Spleen (tissue), 11 donors: ENCODE data around the gene SLC25A2. TPM values are rescaled to one million over a fixed set of nuclear protein-coding genes. Genes with fewer than 3 reads are reported as not detected.

Experiments
- DNase-seq: peaks from one replicate; pipeline ENCODE4 v3.0.0-alpha.2; 2020
- H3K27ac ChIP-seq, 8 donors: fragments of 200-600 bp; sonication (generic) in 7 of 8; 1 replicate in 4 of 8; 2 replicates in 4 of 8; pipeline versions ENCODE4 v1.5.0 to v1.8.0; 2016 to 2021; ENCODE audit warnings: inconsistent platforms in 4 of 8, mild to moderate bottlenecking in 4 of 8, moderate library complexity in 1 of 8
- H3K27me3 ChIP-seq, 7 donors: fragments of 200-600 bp; sonication (generic) in 6 of 7; replicated peaks in 1 of 7; 1 replicate in 4 of 7; 2 replicates in 3 of 7; pipeline versions ENCODE4 v1.5.0 to v1.8.0; 2016 to 2021; ENCODE audit warnings: inconsistent platforms in 3 of 7, mild to moderate bottlenecking in 1 of 7
- H3K36me3 ChIP-seq, 6 donors: fragments of 200-600 bp; sonication (generic) in 5 of 6; 1 replicate in 4 of 6; 2 replicates in 2 of 6; pipeline versions ENCODE4 v1.5.0 to v1.8.0; 2016 to 2021; ENCODE audit warnings: inconsistent platforms in 2 of 6
- H3K4me1 ChIP-seq, 6 donors: fragments of 200-600 bp; sonication (generic) in 5 of 6; 1 replicate in 3 of 6; 2 replicates in 3 of 6; pipeline versions ENCODE4 v1.5.0 to v1.8.0; 2016 to 2021; ENCODE audit warnings: inconsistent platforms in 3 of 6
- H3K4me3 ChIP-seq, 8 donors: fragments of 200-600 bp; sonication (generic) in 7 of 8; 1 replicate in 4 of 8; 2 replicates in 4 of 8; pipeline versions ENCODE4 v1.5.0 to v1.8.0; 2016 to 2021; ENCODE audit warnings: inconsistent platforms in 4 of 8, mild to moderate bottlenecking in 4 of 8, moderate library complexity in 2 of 8
- H3K9me3 ChIP-seq, 8 donors: fragments of 200-600 bp; sonication (generic) in 7 of 8; 1 replicate in 4 of 8; 2 replicates in 4 of 8; pipeline versions ENCODE4 v1.5.0 to v1.8.0; 2016 to 2021; ENCODE audit warnings: inconsistent platforms in 4 of 8
- CTCF ChIP-seq, 11 experiments: fragments of 200-600 bp in 7 of 11; fragments of 450-650 bp in 4 of 11; sonication (generic) in 4 of 11; IDR thresholded peaks in 8 of 11; conservative IDR thresholded peaks in 3 of 11; 1 replicate in 7 of 11; 2 replicates in 4 of 11; pipeline versions ENCODE4 v1.4.0 to v1.8.0; 2016 to 2021; ENCODE audit warnings: antibody characterized with exemption in 11 of 11, inconsistent platforms in 4 of 11, mild to moderate bottlenecking in 1 of 11
- POLR2A ChIP-seq, 3 donors: fragments of 450-650 bp; IDR thresholded peaks; one replicate each; pipeline ENCODE4 v1.5.1; 2017; ENCODE audit warnings: antibody characterized with exemption in 3 of 3, mild to moderate bottlenecking in 1 of 3
- POLR2AphosphoS5 ChIP-seq, 3 donors: sonication (generic); formaldehyde crosslinking; IDR thresholded peaks; one replicate each; pipeline ENCODE4 v1.5.1; 2017; ENCODE audit warnings: antibody characterized with exemption in 3 of 3
- WGBS, 5 donors: extraction: QIAGEN DNeasy Blood & Tissue Kit in 3 of 5; methylation state at CpG; one replicate each; pipeline versions ENCODE4 v1.1.5 to v1.1.7; 2013 to 2018; 5-methylcytosine and 5-hydroxymethylcytosine counted together
- intact Hi-C: fragments of 100-400 bp; cut with DNase I; formaldehyde crosslinking; loops from one replicate; pipeline ENCODE4 v1.15.0; 2023; ENCODE audit warnings: low total_unique reads
- polyA plus RNA-seq, 3 donors: library from polyadenylated mRNA; stranded (reverse); fragments of 200-250 nt; gene quantifications; one replicate each; pipeline ENCODE4 v1.2.1, GENCODE V29; 2013
- total RNA-seq, 7 donors: library from RNA; depleted of rRNA in 3 of 7; stranded (reverse); fragments of >200 nt in 3 of 7; fragmentation: NEBNext Ultra II Directional in 4 of 7; extraction: Animal tissue kit (Norgen Biotek cat#: 25700) in 4 of 7; gene quantifications; one replicate each; pipeline versions ENCODE4 v1.1.0 to v1.2.1, GENCODE V29; 2016 to 2021
- donor health status: healthy with polysubstance abuse.
- donor health status: DM: no; HTN: no; CAD: no; lungs with moderate emphysema.
- donor health status: DM: no; HTN: no; CAD: no.
- donor health status: Bipolar disorder and iron deficiency.
- donor health status: healthy.
- donor health status: DM: no; HTN: no; CAD: no.
- donor health status: DM: yes; HTN: yes; CAD: no.

The SLC25A2 gene
- total and polyA plus RNA-seq, 10 donors = 0.05 to 3.0 (median 1.5) TPM

GRCh38 chr5:141260458-141261237, 43.2 kb downstream of the SLC25A2 start:
- H3K4me1 ChIP-seq = no peaks in the 10 kb centered on the region
- TF ChIP-seq POLR2AphosphoS5 (IDR thresholded peaks at IDR 0.05) (no peak), POLR2A (IDR thresholded peaks at IDR 0.05) (no peak)
- intact Hi-C loops = no loop called here
- no peaks in the 10 kb centered on the region for H3K27me3 ChIP-seq
- H3K27ac ChIP-seq = no peak overlapping the region
- DNase-seq = no peak
- peaks cover 0 to 25% (median 0%) of the 10 kb centered on the region in 6 donors for H3K36me3 ChIP-seq
- WGBS, 5 donors = 60 to 68% (median 66%) methylated on average over 5 of the region's 5 CpGs
- H3K9me3 ChIP-seq = peaks cover 70 to 100% (median 100%) of the 10 kb centered on the region in 8 donors
- H3K4me3 ChIP-seq = no peak overlapping the region

DNA sequence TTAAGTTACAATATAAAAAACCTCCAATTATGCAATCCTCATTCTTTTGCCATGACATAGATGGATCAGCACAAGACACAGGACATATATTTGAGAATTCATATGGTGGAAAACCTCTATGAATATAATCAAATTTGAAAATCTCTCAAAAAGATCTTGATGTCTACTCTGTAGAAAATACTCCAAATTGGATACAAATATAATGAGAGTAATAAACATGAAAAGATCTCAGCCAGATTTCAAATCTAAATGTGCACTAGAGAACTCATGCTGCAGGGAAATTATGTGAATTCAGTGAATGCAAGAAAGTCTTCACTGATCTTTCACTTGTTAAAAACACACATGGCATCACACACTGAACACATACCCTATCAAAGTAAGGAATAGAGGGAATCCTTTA, 44.9 kb downstream of the SLC25A2 start:
- Histone ChIP-seq H3K27ac (no peak overlapping the region), H3K4me3 (no peak overlapping the region), H3K4me1 (no peaks in the 10 kb centered on the region), H3K9me3 (peaks cover 67 to 100% (median 100%) of the 10 kb centered on the region in 8 donors), H3K36me3 (peaks cover 0 to 13% (median 0%) of the 10 kb centered on the region in 6 donors), H3K27me3 (no peaks in the 10 kb centered on the region)
- TF ChIP-seq POLR2A (IDR thresholded peaks at IDR 0.05) = no peak
- no peak for TF ChIP-seq POLR2AphosphoS5 (IDR thresholded peaks at IDR 0.05)
- TF ChIP-seq CTCF (IDR thresholded peaks at IDR 0.05 in 8 of 11, conservative IDR thresholded peaks at IDR 0.05 in 3 of 11) = no peak
- no peak for DNase-seq
- intact Hi-C loops = no loop called here

- Histone ChIP-seq H3K27me3 (no peaks in the 10 kb centered on the region), H3K4me3 (no peak overlapping the region), H3K9me3 (peaks cover 68 to 100% (median 100%) of the 10 kb centered on the region in 8 donors), H3K4me1 (no peaks in the 10 kb centered on the region), H3K27ac (no peak overlapping the region), H3K36me3 (peaks cover 0 to 8% (median 0%) of the 10 kb centered on the region in 6 donors)
- no peak for TF ChIP-seq CTCF (IDR thresholded peaks at IDR 0.05 in 8 of 11, conservative IDR thresholded peaks at IDR 0.05 in 3 of 11)
- no peak for TF ChIP-seq POLR2A (IDR thresholded peaks at IDR 0.05)
- no peak for TF ChIP-seq POLR2AphosphoS5 (IDR thresholded peaks at IDR 0.05)
- intact Hi-C loops = no loop called here
- no peak for DNase-seq
These were observed 45.4 kb downstream of the SLC25A2 start for GRCh38 chr5:141258464-141258863.

Other genes with a start within 250 kb of the SLC25A2 start
Only the 30 nearest of the 38 such genes appear.
- gene PCDHB7, start 131.4 kb downstream of the SLC25A2 start, total RNA-seq = 1 to 10 TPM in 4 of 7 donors, under 1 TPM in 3; 0.51 to 1.6 (median 1.3) TPM
- gene PCDHB7, start 131.4 kb downstream of the SLC25A2 start, polyA plus RNA-seq = under 1 TPM in 2 of 3 donors, not detected in 1; 0.08 to 0.16 TPM
- gene PCDHB8, start 126.3 kb downstream of the SLC25A2 start, total RNA-seq = 1 to 10 TPM in 3 of 7 donors, under 1 TPM in 3, not detected in 1; 0.51 to 1.8 (median 1.0) TPM
- under 1 TPM in 2 of 3 donors, not detected in 1; 0.03 to 0.10 TPM for gene PCDHB8, start 126.3 kb downstream of the SLC25A2 start, polyA plus RNA-seq
- 1 to 10 TPM in 6 of 7 donors, under 1 TPM in 1; 0.54 to 2.1 (median 1.9) TPM for gene PCDHB16, start 121.7 kb downstream of the SLC25A2 start, total RNA-seq
- gene PCDHB16, start 121.7 kb downstream of the SLC25A2 start, polyA plus RNA-seq = under 1 TPM; 0.04 to 0.19 (median 0.14) TPM
- gene PCDHB9, start 116.9 kb downstream of the SLC25A2 start, total RNA-seq = 1 to 10 TPM in 5 of 7 donors, under 1 TPM in 2; 0.40 to 4.9 (median 1.5) TPM
- gene PCDHB9, start 116.9 kb downstream of the SLC25A2 start, polyA plus RNA-seq = under 1 TPM; 0.06 to 0.19 (median 0.09) TPM
- gene PCDHB10, start 111.7 kb downstream of the SLC25A2 start, total RNA-seq = 1 to 10 TPM in 4 of 7 donors, under 1 TPM in 3; 0.74 to 2.7 (median 1.4) TPM
- gene PCDHB10, start 111.7 kb downstream of the SLC25A2 start, polyA plus RNA-seq = under 1 TPM; 0.09 to 0.26 (median 0.15) TPM
- gene PCDHB11, start 104.4 kb downstream of the SLC25A2 start, total RNA-seq = 1 to 10 TPM in 5 of 7 donors, under 1 TPM in 2; 0.68 to 3.4 (median 1.2) TPM
- under 1 TPM; 0.07 to 0.19 (median 0.14) TPM for gene PCDHB11, start 104.4 kb downstream of the SLC25A2 start, polyA plus RNA-seq
- gene PCDHB12, start 95.3 kb downstream of the SLC25A2 start, total RNA-seq = 1 to 10 TPM; 1.1 to 2.4 (median 1.8) TPM
- under 1 TPM; 0.11 to 0.16 (median 0.11) TPM for gene PCDHB12, start 95.3 kb downstream of the SLC25A2 start, polyA plus RNA-seq
- 1 to 10 TPM; 1.4 to 6.8 (median 4.0) TPM for gene PCDHB13, start 90.1 kb downstream of the SLC25A2 start, total RNA-seq
- under 1 TPM; 0.09 to 0.38 (median 0.12) TPM for gene PCDHB13, start 90.1 kb downstream of the SLC25A2 start, polyA plus RNA-seq
- 1 to 10 TPM; 1.6 to 5.9 (median 2.8) TPM for gene PCDHB14, start 80.7 kb downstream of the SLC25A2 start, total RNA-seq
- under 1 TPM; 0.27 to 0.93 (median 0.30) TPM for gene PCDHB14, start 80.7 kb downstream of the SLC25A2 start, polyA plus RNA-seq
- 1 to 10 TPM; 1.7 to 5.6 (median 3.8) TPM for gene PCDHB15, start 58.7 kb downstream of the SLC25A2 start, total RNA-seq
- gene PCDHB15, start 58.7 kb downstream of the SLC25A2 start, polyA plus RNA-seq = 1 to 10 TPM in 1 of 3 donors, under 1 TPM in 2; 0.42 to 1.1 (median 0.72) TPM
- 10 to 100 TPM; 67.6 to 80.6 (median 75.7) TPM for gene TAF7, start 16.7 kb upstream of the SLC25A2 start, total RNA-seq
- gene TAF7, start 16.7 kb upstream of the SLC25A2 start, polyA plus RNA-seq = 100 to 1,000 TPM in 2 of 3 donors, 10 to 100 TPM in 1; 91.1 to 112 (median 111) TPM
- under 1 TPM in 6 of 7 donors, not detected in 1; 0.17 to 0.52 (median 0.36) TPM for gene PCDHGA1, start 26.5 kb upstream of the SLC25A2 start, total RNA-seq
- under 1 TPM; 0.04 to 0.06 (median 0.06) TPM for gene PCDHGA1, start 26.5 kb upstream of the SLC25A2 start, polyA plus RNA-seq
- gene PCDHGA2, start 34.7 kb upstream of the SLC25A2 start, total RNA-seq = 1 to 10 TPM in 6 of 7 donors, under 1 TPM in 1; 0.84 to 3.9 (median 1.8) TPM
- gene PCDHGA2, start 34.7 kb upstream of the SLC25A2 start, polyA plus RNA-seq = under 1 TPM; 0.04 to 0.19 (median 0.06) TPM
- gene PCDHGA3, start 39.8 kb upstream of the SLC25A2 start, total RNA-seq = 1 to 10 TPM in 5 of 7 donors, under 1 TPM in 2; 0.60 to 4.4 (median 2.1) TPM
- gene PCDHGA3, start 39.8 kb upstream of the SLC25A2 start, polyA plus RNA-seq = under 1 TPM in 1 of 3 donors, not detected in 2; 0.22 TPM
- 1 to 10 TPM in 6 of 7 donors, under 1 TPM in 1; 0.87 to 3.7 (median 1.6) TPM for gene PCDHGB1, start 46.0 kb upstream of the SLC25A2 start, total RNA-seq
- under 1 TPM in 2 of 3 donors, not detected in 1; 0.04 to 0.10 TPM for gene PCDHGB1, start 46.0 kb upstream of the SLC25A2 start, polyA plus RNA-seq
- gene PCDHGA4, start 51.0 kb upstream of the SLC25A2 start, total RNA-seq = 1 to 10 TPM; 1.4 to 4.5 (median 2.7) TPM
- gene PCDHGA4, start 51.0 kb upstream of the SLC25A2 start, polyA plus RNA-seq = under 1 TPM; 0.04 to 0.16 (median 0.05) TPM
- gene PCDHGB2, start 55.9 kb upstream of the SLC25A2 start, total RNA-seq = 1 to 10 TPM; 1.7 to 4.5 (median 3.5) TPM
- under 1 TPM in 2 of 3 donors, not detected in 1; 0.09 to 0.22 TPM for gene PCDHGB2, start 55.9 kb upstream of the SLC25A2 start, polyA plus RNA-seq
- 1 to 10 TPM; 1.4 to 3.1 (median 2.3) TPM for gene PCDHGA5, start 60.1 kb upstream of the SLC25A2 start, total RNA-seq
- under 1 TPM in 2 of 3 donors, not detected in 1; 0.04 to 0.22 TPM for gene PCDHGA5, start 60.1 kb upstream of the SLC25A2 start, polyA plus RNA-seq
- gene PCDHGB3, start 66.2 kb upstream of the SLC25A2 start, total RNA-seq = 1 to 10 TPM; 1.3 to 5.0 (median 3.9) TPM
- under 1 TPM; 0.06 to 0.38 (median 0.09) TPM for gene PCDHGB3, start 66.2 kb upstream of the SLC25A2 start, polyA plus RNA-seq
- 1 to 10 TPM; 2.2 to 5.0 (median 4.2) TPM for gene PCDHGA6, start 69.8 kb upstream of the SLC25A2 start, total RNA-seq
- gene PCDHGA6, start 69.8 kb upstream of the SLC25A2 start, polyA plus RNA-seq = under 1 TPM; 0.35 to 0.58 (median 0.54) TPM
- 1 to 10 TPM; 1.2 to 5.4 (median 2.0) TPM for gene PCDHGA7, start 78.7 kb upstream of the SLC25A2 start, total RNA-seq
- under 1 TPM; 0.18 to 0.29 (median 0.22) TPM for gene PCDHGA7, start 78.7 kb upstream of the SLC25A2 start, polyA plus RNA-seq
- 1 to 10 TPM; 1.6 to 3.9 (median 3.0) TPM for gene PCDHGB4, start 83.6 kb upstream of the SLC25A2 start, total RNA-seq
- under 1 TPM; 0.02 to 0.29 (median 0.14) TPM for gene PCDHGB4, start 83.6 kb upstream of the SLC25A2 start, polyA plus RNA-seq
- 1 to 10 TPM in 6 of 7 donors, under 1 TPM in 1; 0.70 to 3.9 (median 2.1) TPM for gene PCDHGA8, start 88.6 kb upstream of the SLC25A2 start, total RNA-seq
- under 1 TPM in 2 of 3 donors, not detected in 1; 0.04 to 0.13 TPM for gene PCDHGA8, start 88.6 kb upstream of the SLC25A2 start, polyA plus RNA-seq
- 1 to 10 TPM; 3.9 to 8.0 (median 5.6) TPM for gene PCDHGB5, start 93.9 kb upstream of the SLC25A2 start, total RNA-seq
- under 1 TPM; 0.07 to 0.32 (median 0.17) TPM for gene PCDHGB5, start 93.9 kb upstream of the SLC25A2 start, polyA plus RNA-seq
- 1 to 10 TPM; 2.6 to 9.6 (median 4.7) TPM for gene PCDHGA9, start 98.7 kb upstream of the SLC25A2 start, total RNA-seq
- gene PCDHGA9, start 98.7 kb upstream of the SLC25A2 start, polyA plus RNA-seq = under 1 TPM in 2 of 3 donors, not detected in 1; 0.11 to 0.29 TPM
- 1 to 10 TPM; 3.1 to 6.8 (median 5.2) TPM for gene PCDHGB6, start 104.0 kb upstream of the SLC25A2 start, total RNA-seq
- under 1 TPM; 0.13 to 0.42 (median 0.20) TPM for gene PCDHGB6, start 104.0 kb upstream of the SLC25A2 start, polyA plus RNA-seq
- gene PCDHGA10, start 108.9 kb upstream of the SLC25A2 start, total RNA-seq = 1 to 10 TPM; 2.5 to 6.9 (median 4.6) TPM
- gene PCDHGA10, start 108.9 kb upstream of the SLC25A2 start, polyA plus RNA-seq = under 1 TPM; 0.15 to 0.35 (median 0.17) TPM
- 10 to 100 TPM in 2 of 7 donors, 1 to 10 TPM in 5; 5.7 to 11.9 (median 8.1) TPM for gene PCDHGB7, start 113.6 kb upstream of the SLC25A2 start, total RNA-seq
- under 1 TPM; 0.14 to 0.42 (median 0.15) TPM for gene PCDHGB7, start 113.6 kb upstream of the SLC25A2 start, polyA plus RNA-seq
- gene PCDHGA11, start 117.0 kb upstream of the SLC25A2 start, total RNA-seq = 1 to 10 TPM; 1.8 to 5.7 (median 3.2) TPM
- gene PCDHGA11, start 117.0 kb upstream of the SLC25A2 start, polyA plus RNA-seq = under 1 TPM; 0.13 to 0.26 (median 0.18) TPM
- gene PCDHGA12, start 126.5 kb upstream of the SLC25A2 start, total RNA-seq = 1 to 10 TPM; 3.3 to 6.3 (median 5.4) TPM
- under 1 TPM; 0.02 to 0.54 (median 0.12) TPM for gene PCDHGA12, start 126.5 kb upstream of the SLC25A2 start, polyA plus RNA-seq